ENCODE data around the gene EFNA2.

DNA sequence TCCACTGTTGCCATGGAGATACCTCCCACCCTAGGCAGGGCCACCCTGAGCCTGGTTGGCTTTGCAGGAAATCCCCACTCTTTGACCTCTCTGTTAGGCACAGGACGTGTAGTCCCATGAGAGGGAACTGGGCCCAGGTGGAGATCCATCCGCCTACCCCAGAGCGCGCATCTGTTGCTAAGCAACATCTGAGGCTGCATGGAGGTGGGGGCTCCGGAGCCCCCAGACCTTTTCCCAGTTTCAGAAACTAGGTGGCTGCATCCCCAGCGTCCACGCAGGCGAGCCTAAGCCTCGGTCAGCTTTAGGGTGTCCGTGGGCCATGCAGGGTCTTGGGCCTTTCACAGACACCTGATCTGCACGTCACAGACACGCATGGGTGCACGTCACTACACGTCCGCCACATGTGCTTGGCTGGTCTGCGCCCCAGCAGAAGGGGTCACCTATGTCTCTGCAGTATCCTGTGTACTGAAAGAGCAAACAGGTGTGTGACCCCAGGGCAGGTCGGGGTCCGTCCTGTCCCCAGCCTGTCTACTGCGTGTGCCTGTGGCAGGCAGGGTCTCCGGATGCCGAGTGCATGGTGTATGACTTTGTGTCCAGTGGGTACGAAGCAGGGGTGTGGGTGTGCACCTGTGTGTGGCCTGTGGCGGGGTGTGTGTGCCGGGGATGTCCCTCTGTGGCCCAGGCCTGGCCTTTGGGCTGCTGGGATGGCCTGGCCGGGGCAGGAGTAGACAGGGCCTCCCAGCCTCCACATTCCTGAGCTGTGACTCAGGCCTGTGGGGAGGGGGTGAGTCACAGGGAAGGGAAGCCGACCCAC is 20.7 kb upstream of the EFNA2 start:
- no peak for TF ChIP-seq POLR2A (IDR thresholded peaks at IDR 0.05)
- TF ChIP-seq, protein P1, sequence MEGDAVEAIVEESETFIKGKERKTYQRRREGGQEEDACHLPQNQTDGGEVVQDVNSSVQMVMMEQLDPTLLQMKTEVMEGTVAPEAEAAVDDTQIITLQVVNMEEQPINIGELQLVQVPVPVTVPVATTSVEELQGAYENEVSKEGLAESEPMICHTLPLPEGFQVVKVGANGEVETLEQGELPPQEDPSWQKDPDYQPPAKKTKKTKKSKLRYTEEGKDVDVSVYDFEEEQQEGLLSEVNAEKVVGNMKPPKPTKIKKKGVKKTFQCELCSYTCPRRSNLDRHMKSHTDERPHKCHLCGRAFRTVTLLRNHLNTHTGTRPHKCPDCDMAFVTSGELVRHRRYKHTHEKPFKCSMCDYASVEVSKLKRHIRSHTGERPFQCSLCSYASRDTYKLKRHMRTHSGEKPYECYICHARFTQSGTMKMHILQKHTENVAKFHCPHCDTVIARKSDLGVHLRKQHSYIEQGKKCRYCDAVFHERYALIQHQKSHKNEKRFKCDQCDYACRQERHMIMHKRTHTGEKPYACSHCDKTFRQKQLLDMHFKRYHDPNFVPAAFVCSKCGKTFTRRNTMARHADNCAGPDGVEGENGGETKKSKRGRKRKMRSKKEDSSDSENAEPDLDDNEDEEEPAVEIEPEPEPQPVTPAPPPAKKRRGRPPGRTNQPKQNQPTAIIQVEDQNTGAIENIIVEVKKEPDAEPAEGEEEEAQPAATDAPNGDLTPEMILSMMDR (IDR thresholded peaks at IDR 0.05): no peak
